Endometrial microvascular endothelial cells (primary cell): Measurements from ENCODE around the gene MXD1. TPM values are rescaled to one million over a fixed set of nuclear protein-coding genes. Genes with fewer than 3 reads are reported as not detected.

ENCODE experiments used
- in situ Hi-C: cut with HindIII; loops from 2 replicates; pipeline ENCODE4 v1.10.0; 2017; ENCODE audit warnings: low sequenced_read_pairs, low pct_unique_long_range_greater_than_20kb; ENCODE audit errors: inconsistent ontology term
- total RNA-seq: library from RNA; depleted of rRNA; stranded (reverse); fragments of >200 nt; gene quantifications from one replicate; pipeline ENCODE4 v1.2.3, GENCODE V29; 2015; ENCODE audit errors: inconsistent ontology term

Gene MXD1
- total RNA-seq, 1 donor from 2014 or later = 4.1 TPM

DNA sequence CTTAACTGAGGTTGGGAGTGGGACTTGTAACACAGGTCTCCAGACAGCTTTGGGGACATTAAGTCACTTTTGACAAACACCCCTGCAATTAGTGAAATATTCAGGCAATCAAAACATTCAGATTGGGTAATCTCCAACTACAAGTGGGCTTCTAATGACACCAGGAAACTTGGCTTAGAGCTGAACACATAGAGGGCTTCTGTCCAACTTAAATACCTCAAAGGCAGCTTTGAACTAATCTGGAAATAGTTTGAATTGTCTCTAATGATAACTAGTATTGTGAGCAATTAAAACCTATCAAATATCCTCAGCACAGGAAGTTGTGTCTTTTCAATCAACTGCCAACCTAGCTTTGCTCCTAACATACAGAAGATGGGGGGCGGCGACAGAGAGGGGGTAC lies 51.6 kb downstream of the MXD1 start:
- in situ Hi-C loops = no loop called here

DNA sequence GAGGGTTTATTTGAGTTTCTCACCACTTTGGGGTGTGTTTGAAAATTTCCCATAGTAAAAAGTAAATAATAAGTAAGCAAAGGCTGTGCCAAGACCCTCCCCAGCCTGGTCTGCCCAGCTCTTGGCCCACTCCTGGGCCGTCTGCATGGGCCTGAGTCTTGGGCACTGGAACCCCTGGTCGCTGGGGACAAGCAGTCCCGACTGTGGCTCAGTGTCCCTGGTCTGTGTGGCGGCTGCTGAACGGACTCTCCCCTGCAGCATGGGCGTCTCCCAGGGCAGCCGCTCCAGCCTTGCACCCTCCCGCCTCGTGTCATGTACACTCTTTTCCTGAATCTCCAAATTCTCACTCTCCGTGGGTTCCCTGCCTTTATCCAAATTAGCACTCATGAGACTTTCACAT lies 53.7 kb downstream of the MXD1 start:
- in situ Hi-C loops = no loop called here

DNA sequence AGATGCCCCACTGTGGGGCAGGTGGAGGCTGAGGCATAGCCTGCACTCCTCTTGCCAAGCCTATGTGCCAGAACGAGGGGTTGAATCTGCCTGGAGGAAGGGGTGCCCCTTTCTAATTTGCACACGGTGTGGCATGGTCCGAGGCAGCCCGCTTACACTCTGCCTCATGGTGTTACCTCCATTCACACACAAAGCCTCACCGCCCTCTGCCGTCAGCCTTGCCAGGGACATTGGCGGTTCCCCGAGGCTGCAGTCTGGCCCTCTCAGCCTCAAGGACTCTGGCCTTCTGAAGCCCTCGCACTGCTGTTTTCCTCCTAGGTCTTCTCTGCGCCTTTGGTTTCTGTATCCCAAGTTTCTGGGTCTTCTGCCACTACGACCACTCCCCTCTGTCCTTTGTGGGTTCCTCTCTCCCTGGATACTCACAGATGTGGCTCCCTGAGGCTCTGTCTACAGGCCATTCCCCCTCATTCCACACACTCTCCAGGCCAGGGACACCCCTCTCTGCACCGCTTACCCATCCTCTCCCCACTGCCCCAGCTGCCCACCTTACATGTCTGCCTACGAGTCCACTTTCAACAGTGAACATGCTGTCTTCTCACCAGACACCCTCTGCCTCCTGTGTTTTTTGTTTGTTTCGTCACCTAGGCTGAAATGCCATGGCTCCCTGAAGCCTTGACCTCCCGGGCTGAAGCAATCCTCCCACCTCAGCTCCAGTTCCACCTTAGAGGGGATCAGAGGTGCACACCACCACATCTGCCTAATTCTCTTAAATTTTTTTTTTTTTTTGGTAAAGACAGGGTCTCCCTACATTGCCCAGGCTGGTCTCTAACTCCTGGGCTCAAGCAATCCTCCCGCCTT lies 54.4 kb downstream of the MXD1 start:
- in situ Hi-C loops = no loop called here

DNA sequence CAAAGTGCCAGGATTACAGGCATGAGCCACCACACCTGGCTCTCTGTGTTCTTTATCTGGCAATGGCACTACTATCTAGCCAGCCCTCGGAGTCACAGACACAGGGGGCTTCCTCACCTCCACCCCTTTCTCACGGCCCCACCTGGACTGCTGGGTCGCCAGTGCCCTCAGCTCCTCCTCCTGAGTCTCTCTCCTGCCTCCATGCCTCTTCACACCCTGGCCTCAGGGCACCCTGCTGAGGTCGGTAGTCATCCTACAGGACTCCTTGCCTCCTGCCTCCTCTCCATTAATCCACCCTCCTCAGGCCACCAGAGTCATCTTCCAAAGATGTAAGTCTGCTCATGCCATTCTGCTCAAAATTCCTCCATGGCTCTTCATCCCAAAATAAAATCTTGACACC lies 55.1 kb downstream of the MXD1 start:
- in situ Hi-C loops = no loop called here

DNA sequence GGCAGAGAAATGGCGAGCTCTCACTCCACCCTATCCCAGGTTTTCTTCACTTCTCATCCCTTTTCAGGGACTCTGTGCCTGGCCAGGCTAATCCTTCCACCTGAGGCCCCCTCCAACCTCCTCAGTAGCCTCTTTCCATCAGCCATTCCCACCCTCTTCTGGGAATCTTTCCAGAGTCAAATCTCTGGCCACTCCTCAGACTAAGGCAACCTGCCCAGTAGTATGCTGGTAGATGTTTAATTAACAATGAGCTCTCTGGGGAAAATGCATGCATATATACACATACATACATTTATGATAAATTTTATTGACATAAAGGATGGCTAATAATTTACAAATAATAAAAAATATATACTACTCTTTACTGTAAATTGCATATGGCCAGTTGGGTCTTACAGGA lies 57.9 kb downstream of the MXD1 start:
- in situ Hi-C loops = no loop called here

DNA sequence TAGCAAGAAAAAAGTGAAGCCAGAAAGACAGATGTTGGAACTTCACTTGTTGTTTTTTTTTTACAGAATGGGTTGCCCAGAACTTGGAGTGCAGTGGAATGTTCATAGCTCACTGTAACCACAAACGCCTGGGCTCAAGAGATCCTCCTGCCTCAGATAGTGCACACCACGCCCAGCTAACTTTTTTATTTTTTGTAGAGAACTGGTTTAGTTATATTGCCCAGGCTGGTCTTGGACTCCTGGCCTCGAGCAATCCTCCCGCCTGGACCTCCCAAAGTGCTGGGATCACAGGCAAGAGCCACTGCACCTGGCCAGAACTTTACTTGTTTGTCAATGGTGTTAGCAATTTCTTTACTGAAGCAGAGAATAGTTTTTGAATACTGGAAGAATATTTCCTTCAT lies 58.4 kb downstream of the MXD1 start:
- in situ Hi-C loops = no loop called here

DNA sequence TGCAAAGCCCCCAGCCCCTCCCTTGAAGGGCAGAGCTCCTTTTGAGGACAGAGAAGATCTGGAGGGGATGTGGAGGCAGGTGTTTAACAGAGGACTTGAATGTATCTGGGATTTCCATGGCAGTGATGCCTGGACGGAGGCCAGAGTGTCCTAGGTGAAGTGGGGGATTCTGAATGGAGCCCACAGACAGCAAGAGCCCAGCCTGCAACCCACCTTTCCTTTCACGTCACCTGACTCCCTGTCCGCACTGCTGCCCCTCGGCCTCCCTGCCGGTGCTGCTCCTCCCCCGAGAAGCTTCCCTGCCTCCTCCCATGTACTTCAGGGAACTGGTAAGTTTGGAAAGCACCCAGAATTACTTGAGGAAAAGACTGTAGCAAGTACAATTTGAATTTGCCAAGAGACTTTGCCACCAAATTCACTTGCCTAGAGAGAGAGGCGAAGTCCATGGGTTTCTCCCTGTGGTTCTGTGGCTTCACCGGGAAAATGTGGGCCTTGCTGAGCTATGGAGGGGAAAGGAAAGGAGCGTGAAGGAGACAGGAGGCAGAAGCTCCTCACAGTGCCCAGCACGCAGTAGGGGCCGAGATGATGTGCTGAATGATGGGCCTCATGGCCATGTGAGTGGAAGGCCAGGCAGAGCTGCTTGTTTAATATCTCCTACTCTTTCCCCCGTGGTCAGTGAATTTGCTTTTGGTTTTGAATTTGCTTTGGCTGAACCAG lies 60.4 kb downstream of the MXD1 start:
- in situ Hi-C loops = no loop called here

DNA sequence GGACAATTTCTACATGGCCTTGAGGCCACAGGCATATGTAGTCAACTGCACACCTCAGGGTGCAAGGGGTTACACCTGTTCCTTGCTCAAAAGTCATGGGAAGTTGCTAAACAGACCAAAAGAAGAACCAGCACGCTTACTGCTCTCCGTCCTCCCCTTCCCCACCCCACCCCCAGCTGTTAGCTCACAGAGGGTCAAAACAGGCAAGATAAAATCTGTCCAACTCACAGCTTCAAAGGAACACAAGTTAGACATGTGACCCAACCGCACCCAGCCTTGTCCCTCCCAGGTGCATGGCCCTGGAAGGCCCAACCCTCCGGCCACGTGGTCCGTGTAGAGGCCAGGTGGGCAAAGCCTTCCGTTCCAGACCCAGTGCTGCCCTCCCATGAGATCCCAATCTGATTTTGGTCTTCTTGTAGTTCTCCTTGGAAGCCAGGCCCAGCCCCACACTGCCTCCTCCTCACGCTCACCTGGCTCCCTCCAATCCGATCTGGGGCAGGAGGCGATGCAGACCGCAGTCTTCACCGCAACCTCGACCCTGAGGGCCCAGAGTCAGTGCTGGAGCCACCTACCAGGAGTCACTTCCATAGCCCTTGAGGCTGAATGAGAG lies 61.0 kb downstream of the MXD1 start:
- in situ Hi-C loops = no loop called here

DNA sequence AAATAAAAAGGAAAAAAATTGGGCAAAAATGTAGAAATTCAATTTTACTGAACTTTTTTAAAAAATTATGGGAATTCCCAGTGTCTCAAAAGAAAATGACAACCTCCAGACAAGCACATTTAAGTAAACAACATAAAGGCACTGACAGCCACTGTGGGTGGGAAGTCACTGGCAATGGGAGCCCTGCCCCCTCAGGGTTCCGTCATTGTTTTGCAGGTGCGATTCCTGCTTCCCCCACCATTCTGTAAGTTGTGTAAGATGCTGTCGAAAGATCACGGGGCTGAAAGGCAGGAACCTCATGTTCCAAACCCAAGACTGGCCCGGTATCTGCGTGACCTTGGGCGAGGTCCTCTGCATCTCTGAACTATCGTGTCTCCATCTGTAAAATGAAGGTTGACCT lies 62.3 kb downstream of the MXD1 start:
- in situ Hi-C loops = no loop called here

DNA sequence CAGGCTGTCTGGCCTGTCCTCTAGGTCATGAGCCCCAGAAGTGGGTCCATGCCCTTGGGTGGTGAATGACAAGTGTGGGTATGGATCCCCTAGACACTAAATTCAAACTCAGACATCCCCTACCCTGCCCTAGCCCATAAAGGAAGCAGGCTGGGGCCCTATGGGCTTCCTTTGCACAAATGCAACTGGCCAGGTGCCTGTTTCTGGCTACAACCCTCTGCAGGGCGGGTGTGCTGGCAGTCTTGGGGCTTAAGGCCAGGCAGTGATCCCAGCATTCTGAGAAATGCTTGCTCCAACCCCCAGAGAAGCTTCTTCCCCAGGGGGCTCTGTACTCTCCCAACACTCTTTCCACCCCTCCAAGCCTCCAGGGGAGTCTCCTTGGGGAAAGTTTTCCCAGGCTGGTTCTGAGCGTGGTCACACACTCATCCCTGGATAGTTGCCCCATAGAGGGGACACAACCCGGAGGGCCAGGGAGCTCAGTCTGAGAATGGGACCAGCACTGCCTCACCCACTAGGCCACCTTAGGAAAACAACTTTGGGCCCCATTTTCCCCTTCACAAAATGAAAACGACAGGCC lies 63.1 kb downstream of the MXD1 start:
- in situ Hi-C loops = no loop called here

DNA sequence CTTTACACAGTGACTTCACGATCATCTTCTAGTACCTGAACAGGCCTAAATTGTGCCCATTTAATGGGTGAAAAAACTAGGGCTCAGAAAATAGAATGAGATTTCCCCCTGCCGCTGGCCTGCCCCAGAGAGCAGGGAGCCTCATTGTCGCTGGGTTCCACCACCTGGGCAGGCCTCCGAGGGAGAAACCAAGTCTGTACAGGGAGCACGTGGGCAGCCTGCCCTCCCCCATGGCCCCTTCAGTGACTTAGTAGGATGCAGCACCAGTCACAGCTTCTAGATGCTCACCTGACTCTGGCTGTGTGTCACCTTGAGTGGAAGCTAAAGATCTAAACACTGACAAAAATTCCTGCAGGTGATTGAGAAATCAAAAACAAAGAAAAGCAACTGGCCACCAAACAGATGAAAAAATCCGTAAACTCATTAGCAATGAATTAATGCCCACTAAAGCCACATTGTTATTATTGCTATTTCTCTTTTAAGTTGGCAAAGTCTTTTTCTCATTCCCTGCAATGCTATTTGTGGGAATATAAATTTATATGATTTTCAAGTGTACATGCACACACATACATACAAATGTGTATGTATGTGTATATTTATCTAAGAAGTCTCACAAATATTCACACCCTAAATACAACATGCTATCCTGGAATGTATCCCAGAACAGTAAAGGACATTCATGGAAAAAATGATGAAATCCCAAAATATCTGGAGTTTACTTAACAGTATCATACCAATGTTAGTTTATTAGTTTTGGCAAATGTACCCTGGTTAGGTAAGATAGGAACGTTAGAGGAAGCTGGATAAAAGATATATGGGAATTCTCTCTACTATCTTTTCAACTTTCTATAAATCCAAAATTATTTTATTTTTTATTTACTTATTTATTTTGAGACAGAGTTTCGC lies 65.2 kb downstream of the MXD1 start:
- in situ Hi-C loops = no loop called here

DNA sequence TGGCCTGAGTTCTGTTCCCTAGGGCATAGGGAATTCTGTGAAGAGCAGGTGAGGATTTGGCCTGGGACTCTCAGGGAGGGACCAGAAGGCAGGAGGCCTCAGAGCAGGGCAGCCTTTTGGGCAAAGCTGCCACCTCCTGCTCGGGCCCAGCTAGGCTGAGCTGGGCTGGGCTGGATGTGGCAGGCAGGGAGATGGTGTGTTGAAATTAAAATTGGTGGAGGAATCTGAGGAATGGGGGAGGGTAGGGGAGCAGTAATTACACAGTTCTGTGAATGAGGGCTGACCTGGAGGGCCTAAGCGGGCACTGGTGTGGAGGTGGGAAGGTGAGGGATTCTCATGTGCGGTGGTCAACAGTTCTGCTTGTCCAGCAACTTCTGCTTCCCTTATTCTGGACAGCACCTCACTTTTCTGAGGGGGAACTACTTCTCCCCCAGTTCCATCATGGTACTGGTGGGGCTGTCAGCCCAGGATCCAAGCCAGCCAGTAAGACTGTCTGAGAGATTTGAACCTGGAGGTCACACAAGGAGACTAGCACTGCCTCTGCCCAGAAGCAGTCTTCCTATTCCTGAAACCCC lies 68.6 kb downstream of the MXD1 start:
- in situ Hi-C loops = no loop called here

DNA sequence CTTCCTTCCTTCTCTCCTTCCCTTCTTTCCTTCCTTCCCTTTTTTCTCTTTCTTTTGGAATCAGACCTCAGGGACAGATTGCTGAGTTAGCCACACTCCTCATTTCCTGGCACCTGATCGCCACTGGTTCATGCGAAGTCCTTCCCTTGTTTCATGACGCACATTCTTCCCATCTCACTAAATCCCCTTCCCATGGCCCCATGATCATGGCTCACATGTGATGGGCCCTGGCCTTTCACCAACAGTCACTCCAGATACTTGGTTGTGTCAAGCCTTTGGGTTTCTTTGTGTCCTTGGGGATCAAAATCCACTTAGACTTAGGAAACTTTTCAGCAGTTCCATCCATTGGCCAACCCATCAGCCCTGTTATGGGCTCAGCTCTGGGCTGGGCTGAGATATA lies 70.3 kb downstream of the MXD1 start:
- in situ Hi-C loops = no loop called here

DNA sequence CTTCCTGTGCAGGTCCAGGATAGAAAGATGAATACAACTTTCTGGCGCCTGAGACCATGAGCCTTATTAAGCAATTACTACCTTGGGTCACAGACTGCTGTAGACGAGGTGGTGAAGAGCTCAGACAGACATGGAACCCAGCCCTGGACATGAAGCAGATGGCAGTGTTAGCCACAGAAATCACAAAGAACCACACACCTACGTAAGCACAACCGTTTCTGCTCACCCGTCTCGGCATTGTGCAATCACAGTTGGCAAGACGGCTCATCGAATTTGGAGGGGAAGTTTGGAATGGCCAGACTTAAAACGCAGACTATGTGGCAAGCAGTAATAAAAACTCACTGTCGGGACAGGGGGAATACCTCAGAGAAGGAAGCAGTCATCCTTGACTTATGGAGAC lies 70.8 kb downstream of the MXD1 start:
- in situ Hi-C loops = no loop called here

DNA sequence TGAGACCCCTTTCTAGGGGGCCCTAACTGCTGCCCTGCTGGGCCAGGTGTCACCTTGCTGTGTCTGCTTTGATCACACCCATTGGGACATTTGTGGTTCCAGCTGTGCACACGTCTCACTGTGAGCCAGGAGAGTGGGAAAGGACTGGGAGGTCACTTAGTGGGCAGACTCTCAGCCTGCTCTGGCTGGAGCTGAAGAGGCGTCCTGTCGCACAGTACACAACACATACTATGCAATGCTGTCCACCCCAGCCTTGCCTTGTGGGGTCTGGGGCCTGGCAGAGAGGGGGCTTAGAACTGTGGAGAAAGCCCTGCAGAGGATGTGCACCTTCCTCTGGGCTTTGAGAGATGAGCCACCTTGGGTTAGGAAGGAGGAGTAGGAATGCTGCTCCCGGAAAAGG lies 71.8 kb downstream of the MXD1 start:
- in situ Hi-C loops = no loop called here

DNA sequence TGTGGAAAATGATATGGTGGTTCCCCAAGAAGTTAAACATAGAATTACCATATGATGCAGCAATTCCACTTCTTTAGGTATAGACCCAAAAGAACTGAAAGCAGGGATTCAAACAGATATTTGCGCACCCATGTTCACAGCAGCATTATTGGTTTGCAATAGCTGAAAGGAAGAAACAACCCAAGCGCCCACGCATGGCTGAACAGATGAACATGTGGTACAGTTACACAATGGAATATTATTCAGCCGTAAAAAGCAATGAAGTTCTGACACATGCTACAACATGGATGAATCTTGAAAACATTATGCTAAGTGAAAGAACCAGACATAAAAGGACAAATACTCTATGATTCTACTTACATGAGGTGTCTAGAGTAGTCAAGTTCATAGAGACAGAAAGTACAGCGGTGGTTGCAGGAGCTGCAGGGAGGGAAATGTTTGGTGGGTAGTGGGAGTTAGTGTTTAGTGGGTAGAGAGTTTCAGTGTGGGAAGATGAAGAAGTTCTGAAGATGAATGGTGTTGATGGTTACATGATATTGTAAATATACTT lies 73.3 kb downstream of the MXD1 start:
- in situ Hi-C loops = no loop called here

DNA sequence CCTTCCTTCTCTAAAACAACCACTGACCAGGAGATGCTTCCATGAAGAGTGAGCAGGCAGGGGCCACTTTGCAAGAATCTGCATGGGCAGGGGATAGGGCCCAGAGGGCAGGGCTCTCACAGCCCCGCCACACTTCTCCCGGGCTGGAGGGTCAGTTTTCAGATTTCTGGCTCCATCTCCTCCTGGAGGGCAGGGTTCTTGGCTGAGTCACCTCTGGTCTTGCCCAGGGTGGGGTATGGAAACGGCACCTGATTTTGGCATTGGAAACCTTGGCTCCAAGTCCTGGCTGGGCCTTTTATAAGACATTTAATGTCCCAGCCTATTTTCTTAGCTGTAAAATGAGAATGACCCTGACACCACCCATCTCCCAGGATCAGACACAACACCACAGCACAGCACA lies 74.1 kb downstream of the MXD1 start:
- in situ Hi-C loops = no loop called here

DNA sequence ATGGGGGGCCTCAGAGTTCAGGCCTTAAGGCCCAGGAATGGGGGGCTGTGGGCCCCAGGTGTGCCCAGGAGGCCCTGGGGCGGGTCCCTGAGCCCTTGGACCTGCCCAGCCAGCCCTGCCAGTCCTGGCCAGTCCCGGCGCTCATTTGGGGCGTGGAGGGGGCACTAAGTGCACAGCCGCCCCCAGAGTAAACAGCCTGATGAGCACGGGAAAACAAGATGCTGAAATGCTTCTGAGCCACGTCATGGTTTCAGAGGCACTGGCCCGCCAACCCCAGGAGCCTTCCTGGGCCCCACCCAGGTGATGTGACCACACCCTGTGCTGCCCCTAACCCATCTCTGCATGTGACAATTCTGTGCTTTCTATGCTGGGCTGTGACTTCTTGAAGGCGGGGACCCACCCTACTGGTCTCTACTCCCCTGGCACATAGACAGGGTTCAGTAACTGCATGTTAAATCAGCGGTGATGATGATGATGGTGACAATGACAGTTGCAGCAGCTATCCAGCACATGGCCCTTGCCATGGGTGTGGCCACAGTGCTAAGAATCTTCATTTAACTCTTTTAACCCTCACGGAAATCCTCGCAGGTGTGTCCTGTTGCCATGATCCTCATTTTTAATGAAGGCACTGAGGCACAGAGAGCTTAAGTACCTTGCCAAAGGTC lies 74.7 kb downstream of the MXD1 start:
- in situ Hi-C loops = no loop called here
